Measurements from ENCODE around the gene RNF17. TPM values are rescaled to one million over a fixed set of nuclear protein-coding genes. Genes with fewer than 3 reads are reported as not detected.

RNF17 gene
- total and polyA plus RNA-seq, 8 donors, result 0.15 to 0.43 (median 0.18) TPM; not detected in 5

DNA sequence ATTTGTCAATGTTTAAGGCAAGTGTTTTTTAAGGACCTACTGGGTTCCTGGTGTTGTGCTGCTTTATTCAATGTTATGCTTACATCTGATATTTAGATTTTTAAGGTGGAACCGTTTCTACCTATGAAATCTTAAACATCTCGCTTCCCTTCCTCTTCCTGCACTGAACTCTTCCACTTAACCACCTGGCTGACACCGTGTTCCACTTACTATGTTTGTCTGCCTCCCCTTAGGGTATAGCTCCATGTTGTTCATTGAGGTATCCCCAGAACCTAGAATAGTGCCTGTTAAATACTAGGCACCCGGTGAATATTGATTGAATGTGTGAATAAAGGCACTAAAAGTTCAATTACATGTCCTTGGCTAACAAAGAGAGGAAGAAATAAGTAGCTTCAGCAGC is 104.9 kb downstream of the RNF17 start:
- WGBS, 5 donors, result 51 to 67% (median 58%) methylated on average over 4 of the region's 4 CpGs
- no peak overlapping the region for H3K4me3 ChIP-seq

DNA sequence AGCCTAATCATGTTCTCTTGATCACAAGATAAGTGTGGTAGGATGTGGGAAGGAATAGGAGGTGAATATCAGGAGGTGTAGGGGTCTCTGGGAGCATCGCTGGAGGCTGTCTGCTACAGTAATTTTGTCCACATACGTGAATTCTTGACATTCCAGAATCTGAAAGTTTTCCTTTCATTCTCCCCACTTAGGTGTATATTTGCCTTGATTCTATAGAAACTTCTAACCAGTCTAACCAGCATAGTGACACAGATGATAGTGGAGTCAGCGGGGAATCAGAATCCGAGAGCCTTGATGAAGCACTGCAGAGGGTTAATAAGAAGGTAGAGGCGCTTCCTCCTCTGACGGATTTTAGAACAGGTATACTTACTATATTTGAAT is 106.4 kb downstream of the RNF17 start:
- 42 to 65% (median 63%) methylated on average over 6 of the region's 6 CpGs for WGBS, 5 donors
- peaks cover 0 to 2% (median 0%) of the 10 kb centered on the region in 4 donors for H3K4me1 ChIP-seq
- TF ChIP-seq EP300 (IDR thresholded peaks at IDR 0.05), result no peak
- TF ChIP-seq, protein P1, sequence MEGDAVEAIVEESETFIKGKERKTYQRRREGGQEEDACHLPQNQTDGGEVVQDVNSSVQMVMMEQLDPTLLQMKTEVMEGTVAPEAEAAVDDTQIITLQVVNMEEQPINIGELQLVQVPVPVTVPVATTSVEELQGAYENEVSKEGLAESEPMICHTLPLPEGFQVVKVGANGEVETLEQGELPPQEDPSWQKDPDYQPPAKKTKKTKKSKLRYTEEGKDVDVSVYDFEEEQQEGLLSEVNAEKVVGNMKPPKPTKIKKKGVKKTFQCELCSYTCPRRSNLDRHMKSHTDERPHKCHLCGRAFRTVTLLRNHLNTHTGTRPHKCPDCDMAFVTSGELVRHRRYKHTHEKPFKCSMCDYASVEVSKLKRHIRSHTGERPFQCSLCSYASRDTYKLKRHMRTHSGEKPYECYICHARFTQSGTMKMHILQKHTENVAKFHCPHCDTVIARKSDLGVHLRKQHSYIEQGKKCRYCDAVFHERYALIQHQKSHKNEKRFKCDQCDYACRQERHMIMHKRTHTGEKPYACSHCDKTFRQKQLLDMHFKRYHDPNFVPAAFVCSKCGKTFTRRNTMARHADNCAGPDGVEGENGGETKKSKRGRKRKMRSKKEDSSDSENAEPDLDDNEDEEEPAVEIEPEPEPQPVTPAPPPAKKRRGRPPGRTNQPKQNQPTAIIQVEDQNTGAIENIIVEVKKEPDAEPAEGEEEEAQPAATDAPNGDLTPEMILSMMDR (IDR thresholded peaks at IDR 0.05), result no peak
- TF ChIP-seq POLR2AphosphoS5 (IDR thresholded peaks at IDR 0.05), result no peak
- no peak for TF ChIP-seq POLR2A (IDR thresholded peaks at IDR 0.05)

More for the DNA sequence above, 104.9 kb downstream of the RNF17 start:
- H3K9me3 ChIP-seq, result no peaks in the 10 kb centered on the region
- H3K36me3 ChIP-seq, result no peaks in the 10 kb centered on the region
- peaks cover 0 to 6% (median 0%) of the 10 kb centered on the region in 4 donors for H3K4me1 ChIP-seq
- intact Hi-C loops (cut with DNase I; ENCODE audit: low total_unique reads), result no loop called here
- H3K27ac ChIP-seq, result no peak overlapping the region
- DNase-seq, result no peak
- H3K27me3 ChIP-seq, result peaks cover 0 to 6% (median 0%) of the 10 kb centered on the region in 3 donors
- TF ChIP-seq, protein P1 (IDR thresholded peaks at IDR 0.05), result no peak
- TF ChIP-seq POLR2AphosphoS5 (IDR thresholded peaks at IDR 0.05) (no peak), EP300 (IDR thresholded peaks at IDR 0.05) (no peak), POLR2A (IDR thresholded peaks at IDR 0.05) (no peak)

DNA sequence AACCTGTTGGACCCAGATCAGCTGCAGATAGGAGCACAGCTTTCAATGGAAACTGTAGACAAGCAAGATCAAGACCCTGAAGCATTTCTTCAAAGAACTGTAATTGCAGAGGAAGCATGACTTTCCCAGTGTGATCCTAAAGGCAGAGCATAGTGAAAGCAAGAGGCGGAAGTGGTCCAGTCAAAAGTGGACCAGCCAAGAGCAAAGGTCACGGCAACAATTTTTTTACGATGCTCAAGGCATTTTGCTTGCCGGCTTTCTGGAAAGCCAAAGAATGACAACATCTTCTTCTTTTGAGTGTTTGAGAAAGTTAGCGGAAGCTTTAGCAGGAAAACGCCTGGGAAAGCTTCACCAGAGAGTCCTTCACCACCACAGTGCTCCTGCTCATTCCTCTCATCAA is 111.6 kb downstream of the RNF17 start:
- Histone ChIP-seq H3K27ac (no peak overlapping the region), H3K4me3 (no peak overlapping the region), H3K36me3 (no peaks in the 10 kb centered on the region), H3K4me1 (no peaks in the 10 kb centered on the region), H3K9me3 (no peaks in the 10 kb centered on the region), H3K27me3 (peaks cover 0 to 18% (median 0%) of the 10 kb centered on the region in 3 donors)
- TF ChIP-seq POLR2AphosphoS5 (IDR thresholded peaks at IDR 0.05) (no peak), EP300 (IDR thresholded peaks at IDR 0.05) (no peak), POLR2A (IDR thresholded peaks at IDR 0.05) (no peak)
- TF ChIP-seq, protein P1 (IDR thresholded peaks at IDR 0.05), result no peak
- DNase-seq, result no peak
- 83 to 94% (median 88%) methylated on average over 6 of the region's 6 CpGs for WGBS, 5 donors
- intact Hi-C loops (cut with DNase I; ENCODE audit: low total_unique reads), result no loop called here

More for the DNA sequence above, 106.4 kb downstream of the RNF17 start:
- Histone ChIP-seq H3K27ac (no peak overlapping the region), H3K36me3 (no peaks in the 10 kb centered on the region), H3K27me3 (peaks cover 0 to 14% (median 0%) of the 10 kb centered on the region in 3 donors), H3K4me3 (no peak overlapping the region), H3K9me3 (no peaks in the 10 kb centered on the region)
- no peak for DNase-seq
- intact Hi-C loops (cut with DNase I; ENCODE audit: low total_unique reads), result no loop called here

DNA sequence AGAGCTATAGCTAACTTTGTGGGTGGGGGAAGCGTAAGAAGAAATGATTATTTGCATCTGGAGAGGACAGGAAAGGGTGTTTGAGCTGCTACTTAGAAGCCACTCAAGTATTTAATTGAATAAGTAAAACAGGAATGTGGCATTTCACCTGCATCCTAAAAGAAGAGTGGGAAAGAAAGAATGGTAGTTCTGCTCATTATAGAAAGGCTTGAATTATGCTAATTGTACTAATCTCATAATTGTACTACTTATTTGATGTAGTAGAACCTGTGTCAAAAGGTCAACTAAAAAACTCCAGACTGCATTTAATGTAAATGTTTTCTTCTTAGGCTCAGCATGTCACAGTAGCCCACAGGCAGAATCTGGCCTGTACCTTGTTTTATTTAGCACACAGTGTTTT is 113.6 kb downstream of the RNF17 start:
- Histone ChIP-seq H3K36me3 (peaks cover 0 to under 1% (median 0%) of the 10 kb centered on the region in 4 donors), H3K4me3 (no peak overlapping the region), H3K4me1 (no peaks in the 10 kb centered on the region), H3K27me3 (peaks cover 0 to 11% (median 0%) of the 10 kb centered on the region in 3 donors), H3K9me3 (no peaks in the 10 kb centered on the region), H3K27ac (no peak overlapping the region)
- no peak for DNase-seq
- WGBS, 5 donors, result 78 to 90% (median 86%) methylated on average over 1 of the region's 1 CpG
- no peak for TF ChIP-seq EP300 (IDR thresholded peaks at IDR 0.05)
- TF ChIP-seq, protein P1 (IDR thresholded peaks at IDR 0.05), result no peak
- no peak for TF ChIP-seq POLR2AphosphoS5 (IDR thresholded peaks at IDR 0.05)
- TF ChIP-seq POLR2A (IDR thresholded peaks at IDR 0.05), result no peak
- intact Hi-C loops (cut with DNase I; ENCODE audit: low total_unique reads), result no loop called here

Measured in stomach (tissue), 9 donors.